ENCODE data around the gene GIMAP8.
A peak's percentile ranks its signal among the peaks of the same experiment; 100 is the strongest.
"Not testable (repeated sequence)": the region's sequence is repeated elsewhere in the genome, so short reads cannot be mapped to it uniquely, and the experiment has no call there.

GIMAP8 gene

GRCh38 chr7:150471886-150472285, 21.5 kb downstream of the GIMAP8 start:
- DNase-seq, result no peak

- DNase-seq, result no peak
Observed at GRCh38 chr7:150473902-150474301, 23.5 kb downstream of the GIMAP8 start.

DNA sequence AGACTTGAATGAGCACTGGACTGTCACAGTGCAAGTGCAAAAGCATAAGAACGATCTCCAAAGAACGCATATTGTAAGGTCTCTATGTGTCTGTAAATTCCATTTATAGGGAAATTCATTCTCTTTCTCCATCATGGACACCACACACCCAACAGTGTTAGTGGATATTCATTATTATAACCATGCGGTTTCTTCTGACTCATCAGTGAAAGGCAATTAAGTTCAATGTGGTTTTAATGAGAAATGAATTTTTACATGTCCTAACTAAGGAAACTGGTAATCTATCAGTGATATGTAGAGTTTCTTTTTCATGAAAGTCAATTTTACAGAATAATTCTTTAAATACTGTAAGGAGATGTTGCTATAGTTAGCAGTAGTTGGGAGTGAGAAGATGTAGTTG, 25.9 kb downstream of the GIMAP8 start:
- no peak for DNase-seq

GRCh38 chr7:150476819-150477631, 26.6 kb downstream of the GIMAP8 start:
- DNase-seq, result peak; percentile 42 to 54

GRCh38 chr7:150479023-150479716, 28.7 kb downstream of the GIMAP8 start:
- peak; percentile 46 to 48 for DNase-seq

- DNase-seq, result peak in 1 of 2 donors; percentile 43
Observed at GRCh38 chr7:150481186-150481920, 30.9 kb downstream of the GIMAP8 start.

- no peak for DNase-seq
Observed at GRCh38 chr7:150481922-150482321, 31.5 kb downstream of the GIMAP8 start.

DNA sequence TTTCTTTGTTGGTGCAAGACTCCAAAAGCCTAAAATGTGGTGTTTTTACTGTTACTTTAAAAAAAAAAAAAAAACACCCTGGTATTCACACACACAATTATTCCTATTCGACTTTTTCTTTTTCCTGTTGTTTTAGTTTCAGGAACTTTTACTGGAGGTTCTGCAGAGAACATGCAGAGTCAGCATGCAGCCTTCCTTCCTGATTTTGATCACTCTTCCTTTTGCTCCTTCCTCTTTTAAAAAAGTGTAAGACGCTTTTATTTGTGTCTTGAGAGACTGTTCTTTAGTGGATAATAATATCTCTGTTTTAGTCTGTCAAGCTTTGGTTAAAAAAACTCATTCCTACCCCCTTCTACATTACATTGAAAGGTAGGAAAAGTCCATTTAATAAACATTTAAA, 33.1 kb downstream of the GIMAP8 start:
- not testable (repeated sequence) for DNase-seq

GRCh38 chr7:150484071-150484470, 33.6 kb downstream of the GIMAP8 start:
- DNase-seq, result not testable (repeated sequence)

- no peak for DNase-seq
Observed at GRCh38 chr7:150487625-150488024, 37.2 kb downstream of the GIMAP8 start.

DNA sequence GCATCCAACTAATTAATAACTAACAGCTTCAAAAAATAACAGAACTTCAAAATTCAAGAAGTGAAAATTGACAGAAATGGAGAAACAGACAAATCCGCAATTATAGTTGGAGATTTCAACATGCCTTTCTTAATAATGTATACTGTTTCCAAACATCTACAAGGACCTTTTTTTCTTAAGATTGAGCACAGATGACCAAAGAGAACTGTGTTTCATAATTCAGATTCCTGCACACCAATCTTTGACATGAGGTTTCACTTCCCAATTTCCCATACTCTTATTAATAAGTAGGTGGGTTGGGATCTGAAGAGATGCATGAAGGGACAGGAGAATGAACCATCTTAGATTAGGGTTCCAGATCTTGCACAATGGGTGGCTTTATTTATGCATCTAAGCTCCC, 39.4 kb downstream of the GIMAP8 start:
- no peak for DNase-seq

- not testable (repeated sequence) for DNase-seq
Observed at GRCh38 chr7:150493442-150493841, 43.0 kb downstream of the GIMAP8 start.

- no peak for DNase-seq
Observed at GRCh38 chr7:150502519-150502918, 52.1 kb downstream of the GIMAP8 start.

- no peak for DNase-seq
Observed at GRCh38 chr7:150503155-150503554, 52.7 kb downstream of the GIMAP8 start.

DNA sequence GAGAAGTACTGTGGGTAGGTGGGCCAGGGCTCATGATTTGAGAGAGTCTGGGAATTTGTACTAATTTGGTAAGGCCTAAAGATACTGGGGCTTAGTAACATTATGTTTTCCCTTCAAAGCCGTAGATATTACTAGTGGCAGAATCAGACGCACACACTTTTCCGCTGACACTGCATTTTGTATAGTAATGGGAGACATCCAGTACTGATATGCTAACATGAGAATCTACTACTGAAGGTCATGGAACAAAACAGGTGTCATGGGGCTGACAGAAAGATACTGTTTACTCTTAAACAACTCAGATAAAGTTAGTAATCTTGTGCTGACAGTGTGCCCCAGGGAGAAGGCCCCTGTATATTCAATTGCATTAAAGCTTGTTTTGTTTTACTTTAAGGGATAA, 53.2 kb downstream of the GIMAP8 start:
- DNase-seq, result peak; percentile 45 to 51

DNA sequence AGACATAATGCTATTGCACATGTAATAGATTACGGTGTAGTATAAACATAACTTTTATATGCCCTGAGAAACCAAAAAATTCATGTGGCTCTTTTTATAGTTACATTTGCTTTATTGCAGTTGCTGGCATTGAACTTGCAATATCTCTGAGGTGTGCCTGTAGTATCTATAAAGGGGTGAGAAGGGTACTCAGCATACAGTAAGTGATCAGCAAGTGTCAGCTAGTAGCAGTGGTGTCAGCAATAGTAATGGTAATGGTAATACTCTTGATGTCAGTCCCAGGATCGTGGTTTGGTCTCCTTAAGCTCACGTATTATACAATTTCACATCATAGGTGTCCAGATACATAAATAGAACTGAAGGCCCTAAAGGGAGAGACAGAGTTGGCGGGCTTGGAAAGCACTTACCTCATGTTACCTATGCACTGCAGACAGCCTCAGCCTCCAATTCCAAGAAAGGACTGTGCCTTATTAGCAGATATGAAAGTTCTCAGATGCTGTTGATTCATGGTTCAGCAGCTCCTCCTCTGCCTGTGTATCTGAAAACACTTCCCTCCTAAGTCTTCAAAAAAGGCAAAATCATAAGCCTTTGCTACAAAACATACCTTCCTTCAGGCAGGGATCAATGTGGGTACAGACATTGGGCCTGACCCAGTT, 57.6 kb downstream of the GIMAP8 start:
- peak in 1 of 2 donors; percentile 42 for DNase-seq

GRCh38 chr7:150511048-150511447, 60.6 kb downstream of the GIMAP8 start:
- DNase-seq, result no peak

GRCh38 chr7:150513758-150514157, 63.3 kb downstream of the GIMAP8 start:
- no peak for DNase-seq

GRCh38 chr7:150514748-150515222, 64.4 kb downstream of the GIMAP8 start, which contains the start of gene GIMAP7:
TSS of gene GIMAP7 (plus strand) at chr7:150514872. CDS start at chr7:150519975, 5,103 bp downstream.
- DNase-seq, result peak; percentile 58

- no peak for DNase-seq
Observed at GRCh38 chr7:150515248-150516147, 65.1 kb downstream of the GIMAP8 start.

GRCh38 chr7:150516956-150517745, 66.7 kb downstream of the GIMAP8 start:
- no peak for DNase-seq
